Neutrophil (primary cell): Measurements from ENCODE around the gene MCM3AP.

Experiments
- H3K27ac ChIP-seq: fragments of 200-600 bp; sonication (generic); 2 replicates; pipeline ENCODE4 v1.5.1; 2016; ENCODE audit warnings: mild to moderate bottlenecking, moderate library complexity
- H3K27me3 ChIP-seq: fragments of 200-600 bp; sonication (generic); 2 replicates; pipeline ENCODE4 v1.6.0; 2016; ENCODE audit warnings: mild to moderate bottlenecking
- H3K36me3 ChIP-seq: fragments of 200-600 bp; sonication (generic); 2 replicates; pipeline ENCODE4 v1.5.1; 2017
- H3K4me1 ChIP-seq, 2 experiments: fragments of 200-600 bp in 1 of 2; sonication (generic) in 1 of 2; 1 replicate in 1 of 2; 2 replicates in 1 of 2; pipeline versions ENCODE4 v1.5.1 to v1.6.1; 2013 to 2016; ENCODE audit warnings: low read depth in 1 of 2, low read length in 1 of 2, mild to moderate bottlenecking in 1 of 2, moderate library complexity in 1 of 2; ENCODE audit not compliant: control insufficient read depth in 1 of 2, insufficient read depth in 1 of 2
- H3K4me3 ChIP-seq, 2 experiments: fragments of 200-600 bp in 1 of 2; sonication (generic) in 1 of 2; 1 replicate in 1 of 2; 2 replicates in 1 of 2; pipeline ENCODE4 v1.5.1; 2013 to 2016; ENCODE audit warnings: low read depth in 1 of 2, low read length in 1 of 2, mild to moderate bottlenecking in 1 of 2, moderate library complexity in 1 of 2
- H3K9me3 ChIP-seq: fragments of 200-600 bp; sonication (generic); 2 replicates; pipeline ENCODE4 v1.5.1; 2016
- CTCF ChIP-seq: fragments of 200-600 bp; sonication (generic); IDR thresholded peaks from 2 replicates; pipeline ENCODE4 v1.5.1; 2016; ENCODE audit warnings: antibody characterized with exemption

MCM3AP gene

GRCh38 chr21:46250146-46250725 lies 35.2 kb downstream of the MCM3AP start:
- Histone ChIP-seq H3K27ac (no peak overlapping the region), H3K4me1 (no peaks in the 10 kb centered on the region), H3K4me3 (no peak overlapping the region), H3K27me3 (no peaks in the 10 kb centered on the region), H3K9me3 (no peaks in the 10 kb centered on the region), H3K36me3 (peaks cover 95% of the 10 kb centered on the region)
- TF ChIP-seq CTCF: no peak

GRCh38 chr21:46248827-46249226 lies 36.6 kb downstream of the MCM3AP start:
- H3K36me3 ChIP-seq: peaks cover 95% of the 10 kb centered on the region
- H3K27ac ChIP-seq: no peak overlapping the region
- no peak overlapping the region for H3K4me3 ChIP-seq
- no peaks in the 10 kb centered on the region for H3K27me3 ChIP-seq
- no peak for TF ChIP-seq CTCF
- H3K9me3 ChIP-seq: no peaks in the 10 kb centered on the region
- no peaks in the 10 kb centered on the region for H3K4me1 ChIP-seq

GRCh38 chr21:46248422-46248782 lies 37.0 kb downstream of the MCM3AP start:
- Histone ChIP-seq H3K9me3 (no peaks in the 10 kb centered on the region), H3K27ac (no peak overlapping the region), H3K36me3 (peaks cover 95% of the 10 kb centered on the region), H3K27me3 (no peaks in the 10 kb centered on the region), H3K4me1 (no peaks in the 10 kb centered on the region), H3K4me3 (no peak overlapping the region)
- TF ChIP-seq CTCF: no peak

- H3K9me3 ChIP-seq: no peaks in the 10 kb centered on the region
- H3K27ac ChIP-seq: no peak overlapping the region
- no peak for TF ChIP-seq CTCF
- no peaks in the 10 kb centered on the region for H3K4me1 ChIP-seq
- no peaks in the 10 kb centered on the region for H3K27me3 ChIP-seq
- H3K36me3 ChIP-seq: peaks cover 95% of the 10 kb centered on the region
- H3K4me3 ChIP-seq: no peak overlapping the region
These were observed 37.6 kb downstream of the MCM3AP start for GRCh38 chr21:46247699-46248421.

- TF ChIP-seq CTCF: no peak
- H3K36me3 ChIP-seq: peaks cover 95% of the 10 kb centered on the region
- H3K27me3 ChIP-seq: no peaks in the 10 kb centered on the region
- H3K4me3 ChIP-seq: no peak overlapping the region
- H3K9me3 ChIP-seq: no peaks in the 10 kb centered on the region
- no peak overlapping the region for H3K27ac ChIP-seq
- H3K4me1 ChIP-seq: no peaks in the 10 kb centered on the region
These were observed 39.1 kb downstream of the MCM3AP start for GRCh38 chr21:46246345-46246744.
